NCI-H82 treated with DMSO at 0.1 percent for 48 hours (cell line): ENCODE results near the gene CERKL.
A peak's percentile ranks its signal among the peaks of the same experiment; 100 is the strongest.
"Not testable (repeated sequence)": the region's sequence is repeated elsewhere in the genome, so short reads cannot be mapped to it uniquely, and the experiment has no call there.

Experiments used
- DNase-seq: peaks from one replicate; lab custom pipeline; 2025; ENCODE audit not compliant: unreplicated experiment; lab: John Stamatoyannopoulos, UW

Gene CERKL, protein sequence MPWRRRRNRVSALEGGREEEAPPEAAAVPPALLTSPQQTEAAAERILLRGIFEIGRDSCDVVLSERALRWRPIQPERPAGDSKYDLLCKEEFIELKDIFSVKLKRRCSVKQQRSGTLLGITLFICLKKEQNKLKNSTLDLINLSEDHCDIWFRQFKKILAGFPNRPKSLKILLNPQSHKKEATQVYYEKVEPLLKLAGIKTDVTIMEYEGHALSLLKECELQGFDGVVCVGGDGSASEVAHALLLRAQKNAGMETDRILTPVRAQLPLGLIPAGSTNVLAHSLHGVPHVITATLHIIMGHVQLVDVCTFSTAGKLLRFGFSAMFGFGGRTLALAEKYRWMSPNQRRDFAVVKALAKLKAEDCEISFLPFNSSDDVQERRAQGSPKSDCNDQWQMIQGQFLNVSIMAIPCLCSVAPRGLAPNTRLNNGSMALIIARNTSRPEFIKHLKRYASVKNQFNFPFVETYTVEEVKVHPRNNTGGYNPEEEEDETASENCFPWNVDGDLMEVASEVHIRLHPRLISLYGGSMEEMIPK

DNA sequence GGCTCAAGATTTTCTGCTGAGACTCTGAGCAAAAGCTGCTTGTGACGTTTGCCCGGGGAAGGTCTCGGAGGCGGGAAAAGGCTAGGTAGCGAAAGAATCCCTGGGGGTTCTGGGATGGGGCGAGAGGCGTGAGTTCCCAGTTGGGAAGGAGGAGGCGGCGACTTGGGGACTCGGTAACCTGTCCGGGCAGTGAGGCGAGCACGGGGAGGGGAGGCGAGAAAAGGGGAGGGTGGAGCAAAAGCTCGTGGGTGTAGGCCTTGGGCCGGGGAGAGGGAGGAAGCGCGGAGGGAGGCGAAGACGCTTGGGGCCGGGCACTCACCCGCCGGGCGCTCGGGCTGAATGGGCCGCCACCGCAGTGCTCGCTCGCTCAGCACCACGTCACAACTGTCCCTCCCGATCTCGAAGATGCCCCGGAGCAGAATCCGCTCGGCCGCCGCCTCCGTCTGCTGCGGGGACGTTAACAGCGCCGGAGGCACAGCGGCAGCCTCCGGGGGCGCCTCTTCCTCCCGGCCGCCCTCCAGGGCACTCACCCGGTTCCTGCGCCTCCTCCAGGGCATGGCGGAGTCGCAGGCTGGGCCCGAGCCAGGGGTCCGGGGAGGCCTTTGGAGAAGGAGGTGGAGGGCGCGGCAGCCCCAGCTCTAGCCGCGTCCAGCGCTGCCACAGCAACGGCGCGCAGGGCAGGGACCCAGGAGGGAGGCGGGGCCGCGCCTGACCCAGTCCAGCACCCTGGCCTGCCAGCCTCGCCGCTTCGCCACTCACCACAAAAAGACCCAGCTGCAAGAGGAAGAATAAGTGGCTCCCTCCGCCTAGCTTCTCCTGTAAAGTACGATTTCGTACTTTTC is at the start of gene CERKL:
Gene CERKL, minus strand, starts transcription at position 656 of the 842 bp plus-strand sequence. Its CDS starts 99 bp downstream, at position 557.
- no peak for DNase-seq

DNA sequence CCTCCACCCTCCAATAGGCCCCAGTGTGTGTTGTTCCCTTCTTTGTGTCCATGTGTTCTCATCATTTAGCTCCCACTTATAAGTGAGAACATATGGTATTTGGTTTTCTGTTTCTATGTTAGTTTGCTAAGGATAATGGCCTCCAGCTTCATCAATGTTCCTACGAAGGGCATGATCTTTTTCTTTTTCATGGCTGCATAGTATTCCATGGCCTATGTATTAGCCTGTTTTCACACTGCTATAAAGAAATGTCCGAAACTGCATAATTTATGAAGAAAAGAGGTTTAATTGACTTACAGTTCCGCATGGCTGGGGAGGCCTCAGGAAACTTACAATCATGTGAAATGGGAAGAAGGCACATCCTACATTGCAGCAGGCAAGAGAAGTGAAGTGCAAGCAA is 45.6 kb upstream of the CERKL start:
- not testable (repeated sequence) for DNase-seq

- DNase-seq = no peak
Measured at GRCh38 chr2:181698223-181698622, 41.3 kb upstream of the CERKL start.

DNA sequence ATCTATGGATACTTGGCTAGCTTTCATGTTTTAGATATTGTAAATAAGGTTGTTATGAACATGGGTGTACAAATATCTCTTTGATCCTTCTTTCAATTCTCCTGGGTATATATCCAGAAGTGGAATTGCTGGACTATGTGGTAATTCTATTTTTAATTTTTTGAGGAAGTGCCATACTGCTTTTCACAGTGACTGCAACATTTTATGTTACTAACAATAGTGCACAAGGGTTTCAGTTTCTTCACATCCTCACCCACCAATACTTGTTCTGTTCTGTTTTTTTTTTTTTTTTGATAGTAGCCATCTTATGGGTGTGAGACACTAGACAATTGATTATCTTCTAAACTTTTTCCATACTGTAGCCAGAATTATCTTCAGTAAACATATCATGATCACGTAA is 40.7 kb upstream of the CERKL start:
- no peak for DNase-seq

- no peak for DNase-seq
Measured at GRCh38 chr2:181697126-181697525, 40.2 kb upstream of the CERKL start.

- no peak for DNase-seq
Measured at GRCh38 chr2:181694271-181694670, 37.4 kb upstream of the CERKL start.

- no peak for DNase-seq
Measured at GRCh38 chr2:181690860-181691259, 34.0 kb upstream of the CERKL start.

DNA sequence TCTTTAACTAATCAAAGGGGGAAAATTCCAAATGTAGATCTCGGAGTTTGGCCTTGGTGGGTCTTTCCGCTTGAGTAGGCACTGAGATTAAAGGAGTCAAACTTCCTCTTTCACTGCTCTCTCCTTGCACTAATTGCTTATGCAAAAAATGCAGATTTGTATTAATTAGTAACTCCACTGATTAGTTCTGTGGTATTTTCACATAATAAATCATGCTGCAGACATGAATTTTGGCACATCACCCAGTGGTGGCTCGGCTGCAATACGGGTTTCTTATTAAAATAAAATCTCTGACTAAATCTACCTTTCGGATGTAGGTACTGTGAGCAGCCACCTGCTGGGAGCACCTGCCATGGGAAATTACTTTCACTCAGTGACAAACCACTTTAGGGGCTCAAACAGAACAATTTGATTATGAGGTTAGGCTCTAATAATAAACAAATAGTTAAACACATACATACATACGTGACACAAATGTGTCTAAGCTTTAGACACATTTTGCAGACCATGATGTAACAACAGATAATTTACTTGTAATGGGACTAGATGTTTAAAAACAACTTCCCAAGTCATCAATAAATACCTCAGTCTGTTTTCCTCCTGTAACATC is 29.8 kb upstream of the CERKL start:
- DNase-seq = no peak

DNA sequence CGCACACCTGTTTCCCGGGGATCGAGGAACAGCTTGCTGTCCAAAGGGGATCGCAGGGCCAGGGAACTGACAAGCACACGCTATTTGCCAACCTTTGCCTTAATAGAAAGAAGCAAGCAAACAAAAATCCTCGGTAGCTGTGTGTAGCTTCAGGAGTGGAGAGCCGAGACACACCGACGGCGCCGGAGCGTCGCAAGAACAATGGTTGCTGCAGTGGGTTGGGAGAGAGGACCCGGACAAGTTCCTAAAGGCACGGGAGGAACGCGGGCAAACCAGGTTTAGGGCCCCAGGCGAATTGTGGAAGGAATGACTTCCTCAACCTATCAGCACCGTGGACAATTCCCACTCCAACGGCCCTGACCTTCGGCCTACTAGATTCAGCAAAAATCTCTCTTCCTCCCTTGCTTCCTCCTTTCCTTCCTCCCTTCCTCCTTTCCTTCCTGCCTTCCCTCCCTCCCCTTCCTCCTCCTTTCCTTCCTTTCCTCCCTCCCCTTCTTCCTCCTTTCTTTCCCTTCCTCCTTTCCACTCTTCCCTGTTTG is 28.3 kb upstream of the CERKL start:
- DNase-seq = no peak

DNA sequence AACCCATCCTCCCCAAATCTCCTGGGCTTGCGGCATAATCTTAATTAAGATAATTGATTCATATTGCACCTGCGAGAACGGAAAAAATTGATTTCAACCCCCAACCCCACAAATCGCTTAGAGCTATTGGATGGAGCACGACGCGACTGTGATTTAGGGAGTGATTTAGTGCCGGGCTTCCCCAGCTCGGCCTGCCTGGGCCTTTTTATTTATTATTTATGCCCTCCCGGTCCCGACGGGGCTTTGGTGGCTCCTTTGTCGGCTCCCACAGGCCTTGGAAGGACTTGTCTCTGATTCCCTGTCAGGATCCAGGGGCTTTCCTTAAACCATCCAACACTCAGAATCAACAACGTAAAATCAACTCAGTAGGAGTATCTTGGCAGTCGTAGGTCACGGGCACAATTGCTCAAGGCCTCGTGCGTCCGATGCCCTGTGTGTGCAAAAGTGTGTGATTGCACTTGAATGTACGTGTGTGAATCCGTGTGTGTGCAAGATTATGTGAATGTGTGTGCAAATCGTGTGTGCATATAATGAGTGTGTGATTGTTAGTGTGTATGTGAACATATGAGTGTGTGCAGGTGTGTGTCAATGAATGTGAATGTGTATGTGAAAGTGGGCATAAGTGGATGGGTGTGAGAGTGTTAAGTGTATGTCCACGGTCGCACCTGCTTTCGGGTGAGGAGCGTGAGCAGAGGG is 27.7 kb upstream of the CERKL start:
- DNase-seq = no peak

GRCh38 chr2:181683518-181684453 is 26.9 kb upstream of the CERKL start:
- DNase-seq = no peak

DNA sequence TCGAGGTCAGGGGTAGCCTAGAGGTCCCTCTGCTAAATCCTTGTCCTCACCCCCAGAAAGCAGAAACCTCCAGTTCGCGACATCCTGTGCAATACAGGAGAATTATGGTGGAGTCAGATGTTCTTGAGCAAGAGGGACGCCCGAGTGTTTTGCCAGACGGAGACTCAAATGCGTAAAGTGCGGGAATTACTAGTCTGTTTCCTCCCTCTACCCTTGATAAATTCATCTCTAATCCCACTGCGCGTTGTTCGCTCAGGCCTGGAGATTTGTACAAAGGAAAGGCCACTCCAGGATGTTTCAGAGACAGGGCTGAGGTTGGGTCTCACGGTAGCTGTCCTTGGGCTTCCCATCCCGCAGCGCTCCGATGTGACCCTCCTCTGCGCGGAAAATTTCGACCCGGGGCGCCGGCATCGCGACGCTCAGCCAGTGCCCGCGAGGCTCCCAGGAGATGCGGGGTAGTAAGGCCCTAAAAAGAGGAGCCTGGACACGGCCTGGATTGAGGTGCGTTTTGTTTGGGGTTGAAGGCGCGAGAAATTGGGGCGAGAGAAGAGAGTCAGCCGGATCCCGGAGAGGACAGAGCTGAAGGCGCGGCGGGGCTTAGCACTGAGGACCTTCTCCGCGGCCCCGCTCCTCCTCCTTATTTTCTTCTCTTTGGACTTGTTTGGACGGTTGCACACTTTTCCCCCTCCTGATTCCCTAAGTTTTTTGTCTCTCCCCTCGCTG is 26.1 kb upstream of the CERKL start:
- DNase-seq = no peak

GRCh38 chr2:181682026-181682789 is 25.3 kb upstream of the CERKL start:
- no peak for DNase-seq

- no peak for DNase-seq
Measured at GRCh38 chr2:181680937-181681811, 24.3 kb upstream of the CERKL start.

DNA sequence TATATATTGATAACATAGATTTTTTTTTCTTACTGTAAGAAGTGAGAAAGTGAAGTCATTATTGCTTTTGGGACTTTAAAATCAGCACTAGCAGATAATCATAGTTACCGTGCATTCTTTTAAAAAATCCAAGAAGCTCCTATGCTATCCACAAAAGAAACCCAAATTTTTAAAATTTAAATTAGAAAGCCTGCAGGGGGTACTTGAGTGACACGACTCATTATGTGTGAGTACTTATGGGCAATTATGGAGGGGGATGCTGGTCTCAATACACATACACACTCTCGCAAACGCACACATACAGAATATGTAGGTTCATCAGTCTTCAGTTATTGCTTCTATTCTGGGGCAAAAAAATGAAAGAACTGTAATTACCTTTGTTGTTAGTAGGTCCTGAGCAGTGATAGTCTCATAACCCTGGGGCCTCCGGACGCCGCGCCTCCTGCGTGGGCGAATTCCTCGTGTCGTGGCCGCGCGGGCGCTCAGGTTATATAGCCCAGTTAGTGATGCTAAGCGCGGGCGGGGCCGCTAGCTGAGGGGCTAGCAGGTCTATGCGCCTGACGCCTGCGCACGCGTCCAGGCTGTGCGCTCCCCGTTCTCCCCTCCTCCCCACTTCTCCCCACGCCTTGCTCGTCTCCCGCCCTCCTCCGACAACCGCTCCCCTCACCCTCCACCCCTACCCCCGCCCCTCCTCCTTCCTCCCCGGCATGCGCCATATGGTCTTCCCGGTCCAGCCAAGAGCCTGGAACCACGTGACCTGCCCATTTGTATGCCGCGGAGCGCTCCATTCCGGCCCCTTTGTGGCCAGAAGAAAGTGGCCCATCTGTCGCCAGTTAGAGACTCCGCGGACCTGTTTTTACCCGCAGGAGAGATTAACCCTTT is 23.4 kb upstream of the CERKL start, which contains the start of gene NEUROD1:
Gene NEUROD1, minus strand, starts transcription at position 463 of the 882 bp plus-strand sequence. CDS start 1,657 bp downstream, outside the sequence.
- peak; percentile 100 for DNase-seq

GRCh38 chr2:181679544-181679979 is 22.7 kb upstream of the CERKL start:
- no peak for DNase-seq
